Muscle of leg (tissue), 16 donors: ENCODE measurements around the gene TASL. TPM values are rescaled to one million over a fixed set of nuclear protein-coding genes. Genes with fewer than 3 reads are reported as not detected.

Experiments used
- DNase-seq: peaks from one replicate; pipeline ENCODE4 v3.0.0; 2013
- H3K27ac ChIP-seq: one replicate; pipeline ENCODE4 v1.5.1; 2013; ENCODE audit warnings: mild to moderate bottlenecking, low read length, control low read depth
- H3K27me3 ChIP-seq: one replicate; pipeline ENCODE4 v1.6.1; 2013; ENCODE audit warnings: low read length; ENCODE audit not compliant: control insufficient read depth, insufficient read depth
- H3K36me3 ChIP-seq: one replicate; pipeline ENCODE4 v1.6.1; 2013; ENCODE audit warnings: low read length; ENCODE audit not compliant: control insufficient read depth, insufficient read depth
- H3K4me1 ChIP-seq: one replicate; pipeline ENCODE4 v1.6.1; 2013; ENCODE audit warnings: low read length; ENCODE audit not compliant: control insufficient read depth, insufficient read depth
- H3K4me3 ChIP-seq: one replicate; pipeline ENCODE4 v1.5.1; 2013; ENCODE audit warnings: low read length, control low read depth
- H3K9me3 ChIP-seq: replicated peaks from 2 replicates; pipeline ENCODE4 v1.6.1; 2013; ENCODE audit warnings: low read depth, low read length; ENCODE audit not compliant: control insufficient read depth
- WGBS: methylation state at CpG from one replicate; pipeline ENCODE4 v1.1.5; 2013; ENCODE audit warnings: missing lambda C conversion rate; ENCODE audit not compliant: insufficient coverage; 5-methylcytosine and 5-hydroxymethylcytosine counted together
- long read RNA-seq, 11 donors: transcript quantifications; one replicate each; lab custom pipeline, GENCODE V29; 2026
- polyA plus RNA-seq, 8 donors: library from polyadenylated mRNA; unstranded; fragments of 120-200 nt; gene quantifications; one replicate each; pipeline versions ENCODE4 v1.2.1 to v1.2.3, GENCODE V29; 2013; ENCODE audit warnings: inconsistent platforms in 1 of 8, low replicate concordance in 1 of 8; ENCODE audit not compliant: insufficient read length in 8 of 8, insufficient read depth in 1 of 8
- total RNA-seq: library from RNA; stranded (reverse); fragments of 120-200 nt; gene quantifications from one replicate; pipeline ENCODE4 v1.2.4, GENCODE V29; 2013

The TASL gene, protein sequence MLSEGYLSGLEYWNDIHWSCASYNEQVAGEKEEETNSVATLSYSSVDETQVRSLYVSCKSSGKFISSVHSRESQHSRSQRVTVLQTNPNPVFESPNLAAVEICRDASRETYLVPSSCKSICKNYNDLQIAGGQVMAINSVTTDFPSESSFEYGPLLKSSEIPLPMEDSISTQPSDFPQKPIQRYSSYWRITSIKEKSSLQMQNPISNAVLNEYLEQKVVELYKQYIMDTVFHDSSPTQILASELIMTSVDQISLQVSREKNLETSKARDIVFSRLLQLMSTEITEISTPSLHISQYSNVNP
- total RNA-seq (0.75 TPM), polyA plus RNA-seq (1 to 10 TPM in 1 of 8 donors, under 1 TPM in 7; 0.53 to 1.0 (median 0.63) TPM)
- long read RNA-seq, donor 1 = 0 reads
- long read RNA-seq, donor 2 = 0 reads
- long read RNA-seq, donor 3 = 0 reads
- long read RNA-seq, donor 4, partial matches to known transcripts = 0 of 1 reads
- long read RNA-seq, donor 4, other reads (novel, unspliced or antisense) = 0 of 1 reads
- long read RNA-seq, donor 5 = 0 reads
- long read RNA-seq, donor 6 = 0 reads
- long read RNA-seq, donor 7 = 0 reads
- long read RNA-seq, donor 8, partial matches to known transcripts = 0 of 1 reads
- long read RNA-seq, donor 8, other reads (novel, unspliced or antisense) = 0 of 1 reads
- long read RNA-seq, donor 9 = 0 reads
- long read RNA-seq, donor 10, partial matches to known transcripts = 0 of 1 reads
- long read RNA-seq, donor 10, other reads (novel, unspliced or antisense) = 0 of 1 reads
- long read RNA-seq, donor 11, partial matches to known transcripts = 0 of 1 reads
- long read RNA-seq, donor 11, other reads (novel, unspliced or antisense) = 0 of 1 reads

DNA sequence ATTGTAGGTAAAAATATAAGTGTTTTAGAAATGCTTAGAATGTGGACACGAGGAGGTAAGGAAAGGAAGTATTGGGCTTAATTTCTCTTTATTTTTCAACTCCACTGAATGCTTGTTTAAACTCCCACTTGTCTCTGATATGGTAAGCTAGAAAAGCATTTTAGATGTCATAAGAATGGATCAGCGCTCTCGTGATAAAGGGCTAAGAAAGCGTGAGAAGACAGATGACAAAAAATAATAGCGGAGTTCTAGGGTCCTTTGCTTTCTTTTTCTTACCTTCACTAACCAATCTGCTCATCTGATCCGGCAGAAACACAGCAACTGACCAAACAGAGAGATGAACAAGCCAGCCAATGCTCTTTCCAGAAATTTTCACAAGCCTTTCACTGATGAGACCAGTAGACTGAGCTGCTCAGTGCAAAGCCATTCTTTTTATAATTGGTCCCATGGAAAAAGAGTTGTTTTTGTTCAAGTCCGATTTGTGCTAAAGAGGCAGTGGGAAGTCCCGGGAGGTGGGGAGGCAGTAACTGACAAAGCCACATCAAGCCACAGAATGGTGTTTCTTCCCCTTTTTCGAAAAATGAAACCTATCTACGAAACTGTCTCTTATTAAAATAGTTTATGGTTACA lies at the start of gene TASL:
Gene TASL (minus strand): TSS at position 405 of the 630 bp plus-strand sequence. CDS start 17,411 bp downstream, outside the sequence.
- Histone ChIP-seq H3K27ac (peak within 1 kb of the TSS; percentile 51), H3K27me3 (peaks cover 2% of the 10 kb centered on the region), H3K4me3 (no peak within 1 kb of the TSS), H3K9me3 (no peaks in the 10 kb centered on the region), H3K4me1 (no peaks in the 10 kb centered on the region), H3K36me3 (no peaks in the 10 kb centered on the region)
- 80% methylated on average over 1 of the region's 10 CpGs for WGBS
- peak; percentile 46 for DNase-seq

DNA sequence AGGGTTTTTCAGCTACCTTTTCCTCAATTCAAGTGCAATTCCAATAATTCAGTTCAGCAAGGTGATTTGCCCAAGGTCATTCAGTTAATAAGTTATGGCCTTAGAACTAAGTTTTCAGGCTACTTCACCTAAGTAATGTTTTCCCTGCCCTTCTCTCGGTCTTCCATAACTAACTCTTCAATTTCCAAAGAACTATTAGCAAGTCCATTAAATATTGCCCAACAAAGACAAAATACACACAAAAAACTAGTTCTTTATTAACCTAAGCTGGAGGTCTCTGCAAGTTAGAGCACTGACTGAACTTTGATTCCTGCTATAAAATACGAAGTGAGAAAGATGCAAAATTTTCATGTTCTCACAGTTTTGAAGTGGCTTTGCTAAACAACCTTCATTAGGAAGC lies 48.8 kb upstream of the TASL start:
- Histone ChIP-seq H3K36me3 (no peaks in the 10 kb centered on the region), H3K9me3 (peaks cover 7% of the 10 kb centered on the region), H3K27me3 (no peaks in the 10 kb centered on the region), H3K4me3 (no peak overlapping the region), H3K27ac (no peak overlapping the region), H3K4me1 (no peaks in the 10 kb centered on the region)
- WGBS = 67% methylated on average over 1 of the region's 2 CpGs
- DNase-seq = no peak

DNA sequence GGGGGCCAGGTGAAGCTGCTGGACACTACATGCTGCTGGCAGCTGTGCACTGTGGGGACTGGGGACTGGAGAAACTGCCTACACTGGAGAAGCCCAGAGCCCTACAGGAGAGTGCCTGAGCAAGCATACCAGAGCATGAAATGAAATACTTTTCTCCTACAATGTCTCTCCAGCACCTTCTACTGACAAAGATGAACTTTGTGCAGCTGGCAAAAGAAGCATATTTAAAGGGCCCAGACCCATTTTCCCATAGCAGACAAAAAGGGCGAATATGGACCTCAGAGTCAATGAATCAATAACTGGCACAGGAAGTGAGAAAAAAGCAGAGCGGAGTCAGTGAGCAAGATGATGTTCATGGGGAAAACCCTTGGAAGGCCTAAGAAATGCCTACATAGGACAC lies 44.8 kb upstream of the TASL start:
- no peaks in the 10 kb centered on the region for H3K27me3 ChIP-seq
- WGBS = 100% methylated on average over 1 of the region's 2 CpGs
- H3K27ac ChIP-seq = no peak overlapping the region
- peaks cover 7% of the 10 kb centered on the region for H3K9me3 ChIP-seq
- no peak for DNase-seq
- no peaks in the 10 kb centered on the region for H3K4me1 ChIP-seq
- no peaks in the 10 kb centered on the region for H3K36me3 ChIP-seq
- no peak overlapping the region for H3K4me3 ChIP-seq

DNA sequence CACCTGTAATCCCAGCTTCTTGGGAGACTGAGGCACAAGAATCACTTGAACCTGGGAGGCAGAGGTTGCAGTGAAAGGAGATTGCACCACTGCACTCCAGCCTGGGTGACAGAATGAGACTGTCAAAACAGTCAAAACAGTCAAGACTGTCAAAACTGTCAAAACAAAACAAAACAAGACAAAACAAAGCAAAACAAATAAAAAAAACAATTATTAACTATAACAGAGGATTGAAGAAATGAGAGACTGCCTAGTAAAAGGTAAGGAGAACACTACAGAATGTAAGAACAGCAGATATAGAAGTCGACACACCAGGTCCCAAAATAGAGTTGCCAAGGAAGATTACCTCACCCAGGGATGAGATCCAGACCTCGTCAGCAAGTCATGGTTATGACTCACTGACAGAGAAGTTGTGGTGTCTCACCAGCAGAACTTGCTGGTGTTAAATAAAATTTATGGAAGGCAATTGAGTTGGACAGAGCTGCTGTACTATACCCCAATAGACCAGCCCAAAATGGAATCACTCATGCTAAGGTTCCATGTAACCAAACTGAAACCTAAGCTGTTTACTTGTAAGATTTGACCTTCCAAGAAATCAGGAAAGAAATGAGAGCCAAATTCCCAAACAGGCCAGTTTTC lies 43.5 kb upstream of the TASL start:
- Histone ChIP-seq H3K27me3 (no peaks in the 10 kb centered on the region), H3K4me1 (no peaks in the 10 kb centered on the region), H3K27ac (no peak overlapping the region), H3K9me3 (peaks cover 7% of the 10 kb centered on the region), H3K36me3 (no peaks in the 10 kb centered on the region), H3K4me3 (no peak overlapping the region)
- DNase-seq = peak; percentile 50
- WGBS = no CpG with 5 or more reads among the region's 2 CpGs

DNA sequence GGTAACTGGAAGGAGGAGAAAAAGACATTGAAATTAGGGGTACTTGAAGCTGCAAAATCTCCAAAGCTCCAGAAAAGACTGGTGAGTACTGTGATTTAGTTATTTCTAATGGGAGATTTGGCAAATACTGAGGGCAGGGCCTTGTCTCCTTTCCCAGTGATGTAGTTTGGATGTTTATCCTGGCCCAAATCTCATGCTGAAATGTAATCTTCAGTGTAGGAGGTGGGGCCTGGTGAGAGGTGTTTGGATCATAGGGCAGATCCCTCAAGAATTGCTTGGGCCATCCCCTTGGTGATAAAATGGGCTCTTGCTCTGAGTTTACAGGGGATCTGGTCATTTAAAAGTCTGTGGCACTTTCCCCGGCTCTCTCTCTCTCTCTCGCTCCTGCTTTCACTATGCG lies 42.6 kb upstream of the TASL start:
- H3K4me3 ChIP-seq = no peak overlapping the region
- WGBS = 83% methylated on average over 1 of the region's 3 CpGs

DNA sequence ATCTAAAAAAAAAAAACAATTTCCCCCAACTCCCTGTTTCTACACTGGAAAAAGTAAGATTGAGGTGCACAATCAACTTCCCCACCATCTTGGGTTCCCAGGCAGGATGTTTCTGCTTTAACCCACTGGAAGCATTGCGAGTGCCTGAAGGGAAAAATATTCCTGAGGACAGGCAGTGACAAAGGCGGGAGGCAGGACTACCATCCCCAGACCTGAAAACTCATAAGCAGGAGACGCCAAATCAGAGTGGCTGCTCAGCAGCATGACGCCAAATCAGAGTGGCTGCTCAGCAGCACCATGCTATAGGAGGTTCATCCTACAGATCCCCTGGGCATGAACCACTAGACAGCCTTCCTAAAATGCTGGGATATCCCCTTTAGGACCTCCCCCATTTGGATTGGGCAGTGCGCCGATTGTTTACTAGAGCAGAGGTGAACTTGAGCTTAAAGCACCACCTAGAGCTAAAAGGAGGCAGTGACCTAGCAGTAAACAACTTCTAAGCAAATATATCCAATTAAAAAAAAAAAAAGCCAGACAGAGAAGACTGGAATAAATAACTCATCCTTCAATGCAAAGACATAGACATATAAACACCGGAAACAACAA lies 40.7 kb upstream of the TASL start:
- H3K27ac ChIP-seq = no peak overlapping the region
- H3K4me1 ChIP-seq = no peaks in the 10 kb centered on the region
- no peak for DNase-seq
- H3K36me3 ChIP-seq = no peaks in the 10 kb centered on the region
- no peak overlapping the region for H3K4me3 ChIP-seq
- H3K27me3 ChIP-seq = no peaks in the 10 kb centered on the region
- WGBS = 74% methylated on average over 4 of the region's 7 CpGs
- H3K9me3 ChIP-seq = peaks cover 7% of the 10 kb centered on the region

More for the DNA sequence above, 42.6 kb upstream of the TASL start:
- H3K27ac ChIP-seq = no peak overlapping the region
- no peaks in the 10 kb centered on the region for H3K27me3 ChIP-seq
- H3K36me3 ChIP-seq = no peaks in the 10 kb centered on the region
- H3K4me1 ChIP-seq = no peaks in the 10 kb centered on the region
- peaks cover 7% of the 10 kb centered on the region for H3K9me3 ChIP-seq
- no peak for DNase-seq

DNA sequence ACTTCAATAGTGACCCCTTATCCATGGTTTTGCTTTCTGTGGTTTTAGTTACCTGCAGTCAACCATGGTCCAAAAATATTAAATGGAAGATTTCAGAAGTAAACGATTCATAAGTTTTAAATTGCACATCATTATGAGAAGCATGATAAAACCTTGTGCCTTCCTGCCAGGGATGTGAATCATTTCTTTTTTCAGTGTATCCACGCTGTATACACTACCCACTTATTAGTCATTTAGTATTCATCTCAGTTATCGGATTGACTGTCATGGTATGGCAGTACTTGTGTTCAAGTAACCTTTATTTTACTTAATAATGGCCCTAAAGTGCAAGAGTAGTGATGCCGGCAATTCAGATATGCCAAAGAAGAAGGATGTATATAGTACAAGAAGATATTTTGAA lies 37.7 kb upstream of the TASL start:
- no CpG with 5 or more reads among the region's 4 CpGs for WGBS
- H3K27me3 ChIP-seq = no peaks in the 10 kb centered on the region
- H3K9me3 ChIP-seq = no peaks in the 10 kb centered on the region
- no peaks in the 10 kb centered on the region for H3K4me1 ChIP-seq
- H3K4me3 ChIP-seq = no peak overlapping the region
- no peak overlapping the region for H3K27ac ChIP-seq
- H3K36me3 ChIP-seq = no peaks in the 10 kb centered on the region
- no peak for DNase-seq

DNA sequence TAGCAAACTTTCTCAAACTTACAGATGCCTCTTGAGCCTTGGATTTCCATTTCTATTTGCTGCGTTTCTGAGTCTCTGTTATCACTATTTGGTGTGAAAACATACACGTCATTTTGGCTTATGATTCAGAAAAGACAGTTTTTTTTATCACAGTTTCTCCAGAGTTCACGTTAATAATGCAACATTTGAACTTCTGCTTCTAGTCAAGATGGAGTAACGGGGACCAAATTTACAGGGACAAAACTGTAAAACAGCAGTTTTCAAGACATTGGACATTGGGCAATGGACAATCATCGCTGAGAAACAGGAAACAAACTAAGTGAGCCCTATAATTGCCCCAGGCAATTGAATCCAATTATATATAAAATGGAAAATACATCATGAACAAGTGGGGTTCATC lies 36.2 kb upstream of the TASL start:
- H3K4me1 ChIP-seq = no peaks in the 10 kb centered on the region
- peak; percentile 19 for DNase-seq
- H3K36me3 ChIP-seq = no peaks in the 10 kb centered on the region
- H3K4me3 ChIP-seq = no peak overlapping the region
- no peaks in the 10 kb centered on the region for H3K27me3 ChIP-seq
- WGBS = 40% methylated on average over 1 of the region's 5 CpGs
- no peak overlapping the region for H3K27ac ChIP-seq
- H3K9me3 ChIP-seq = no peaks in the 10 kb centered on the region

DNA sequence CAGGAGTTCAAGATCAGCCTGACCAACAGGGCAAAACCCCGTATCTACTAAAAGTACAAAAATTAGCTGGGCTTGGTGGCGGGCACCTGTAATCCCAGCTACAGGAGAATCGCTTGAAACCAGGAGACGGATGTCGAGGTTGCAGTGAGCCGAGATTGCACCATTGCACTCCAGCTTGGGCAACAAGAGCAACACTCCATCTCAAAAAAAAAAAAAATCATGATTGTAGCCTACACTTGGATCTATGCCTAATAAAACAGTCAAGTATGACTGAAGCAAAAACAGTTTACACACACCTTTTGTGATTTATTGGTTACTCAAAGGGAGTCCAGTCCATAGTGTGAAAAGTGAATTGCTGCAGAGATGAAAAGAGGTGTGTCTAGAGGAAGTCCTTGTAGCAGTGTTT lies 34.7 kb upstream of the TASL start:
- no peaks in the 10 kb centered on the region for H3K27me3 ChIP-seq
- H3K9me3 ChIP-seq = no peaks in the 10 kb centered on the region
- no peak overlapping the region for H3K27ac ChIP-seq
- H3K4me1 ChIP-seq = no peaks in the 10 kb centered on the region
- H3K4me3 ChIP-seq = no peak overlapping the region
- H3K36me3 ChIP-seq = no peaks in the 10 kb centered on the region
- WGBS = 78% methylated on average over 3 of the region's 6 CpGs
- no peak for DNase-seq
